SK-N-SH (cell line): ENCODE measurements around the gene RNF214. TPM values are rescaled to one million over a fixed set of nuclear protein-coding genes. Genes with fewer than 3 reads are reported as not detected.
A peak's percentile ranks its signal among the peaks of the same experiment; 100 is the strongest.

ENCODE experiments used
- CTCF ChIA-PET: fragments of 300-600, 350-600 bp; formaldehyde crosslinking; extraction: SDS; loops from one replicate; lab custom pipeline; 2021; lab: Yijun Ruan, JAX
- POLR2A ChIA-PET: fragments of 350-600 bp; sonication (Branson Sonifier 250); formaldehyde crosslinking; extraction: SDS; loops from one replicate; lab custom pipeline; 2020; ENCODE audit warnings: antibody characterized with exemption, inconsistent platforms; lab: Yijun Ruan, JAX
- DNase-seq: peaks from one replicate; pipeline ENCODE4 v3.0.0; 2012
- H2AFZ ChIP-seq: fragments of 200-600 bp; sonication (generic); 2 replicates; pipeline ENCODE4 v1.8.1; 2016; ENCODE audit warnings: antibody characterized with exemption, mild to moderate bottlenecking, low read depth
- H3F3A ChIP-seq: fragments of 200-600 bp; sonication (generic); replicated peaks from 2 replicates; pipeline ENCODE3; 2016; ENCODE audit warnings: antibody characterized with exemption, mild to moderate bottlenecking; ENCODE audit not compliant: insufficient read depth
- H3K27ac ChIP-seq, 2 experiments: fragments of 200-500 bp in 1 of 2; fragments of 200-600 bp in 1 of 2; sonication (Bioruptor generic) in 1 of 2; sonication (generic), shearing (Covaris generic) in 1 of 2; 2 replicates each; pipeline versions ENCODE4 v1.5.1 to v1.6.1; 2014 to 2016; ENCODE audit warnings: low read depth in 2 of 2, inconsistent platforms in 1 of 2, low read length in 1 of 2, mild to moderate bottlenecking in 1 of 2, mixed read lengths in 1 of 2
- H3K27me3 ChIP-seq: fragments of 200-600 bp; sonication (generic), shearing (Covaris generic); 2 replicates; pipeline ENCODE4 v1.6.1; 2016; ENCODE audit warnings: mixed run types; ENCODE audit not compliant: insufficient read depth
- H3K36me3 ChIP-seq, 2 experiments: fragments of 200-500 bp in 1 of 2; fragments of 200-600 bp in 1 of 2; sonication (Bioruptor generic) in 1 of 2; sonication (generic) in 1 of 2; replicated peaks in 1 of 2; 2 replicates each; pipeline versions ENCODE3 to v1.5.1; 2014 to 2016; ENCODE audit warnings: low read length in 1 of 2, mild to moderate bottlenecking in 1 of 2; ENCODE audit not compliant: insufficient read depth in 2 of 2, control insufficient read depth in 1 of 2
- H3K4me1 ChIP-seq, 2 experiments: fragments of 200-500 bp in 1 of 2; fragments of 200-600 bp in 1 of 2; sonication (Bioruptor generic) in 1 of 2; sonication (generic), shearing (Covaris generic) in 1 of 2; 2 replicates each; pipeline versions ENCODE4 v1.5.1 to v1.6.1; 2014 to 2016; ENCODE audit warnings: low read depth in 1 of 2, low read length in 1 of 2, mixed run types in 1 of 2; ENCODE audit not compliant: insufficient read depth in 2 of 2, control insufficient read depth in 1 of 2
- H3K4me2 ChIP-seq: fragments of 200-600 bp; sonication (generic), shearing (Covaris generic); 2 replicates; pipeline ENCODE4 v1.6.1; 2017; ENCODE audit warnings: mixed run types
- H3K4me3 ChIP-seq, 2 experiments: fragments of 200-500 bp in 1 of 2; fragments of 200-600 bp in 1 of 2; sonication (Bioruptor generic) in 1 of 2; sonication (generic), shearing (Covaris generic) in 1 of 2; 2 replicates each; pipeline versions ENCODE4 v1.5.1 to v1.8.1; 2014 to 2016; ENCODE audit warnings: low read depth in 2 of 2, inconsistent platforms in 1 of 2, low read length in 1 of 2, mild to moderate bottlenecking in 1 of 2, mixed read lengths in 1 of 2, moderate library complexity in 1 of 2
- H3K79me2 ChIP-seq: fragments of 200-600 bp; sonication (generic); 2 replicates; pipeline ENCODE4 v1.8.1; 2017; ENCODE audit warnings: mild to moderate bottlenecking; ENCODE audit not compliant: insufficient read depth
- H3K9ac ChIP-seq: fragments of 200-600 bp; sonication (generic); 2 replicates; pipeline ENCODE4 v1.6.1; 2017; ENCODE audit warnings: mixed run types
- H3K9me2 ChIP-seq: fragments of 200-600 bp; sonication (generic); 2 replicates; pipeline ENCODE4 v1.6.1; 2017; ENCODE audit warnings: mixed run types
- H3K9me3 ChIP-seq: fragments of 200-600 bp; sonication (generic); 2 replicates; pipeline ENCODE4 v1.6.1; 2017; ENCODE audit warnings: mixed run types, mild to moderate bottlenecking, moderate library complexity
- H4K20me1 ChIP-seq: fragments of 200-600 bp; sonication (generic); 2 replicates; pipeline ENCODE4 v1.6.1; 2017; ENCODE audit warnings: mild to moderate bottlenecking, mixed run types; ENCODE audit not compliant: insufficient read depth
- ELF1 ChIP-seq: IDR thresholded peaks from 2 replicates; pipeline ENCODE4 v1.4.0; 2012
- GATA2 ChIP-seq: sonication (generic); formaldehyde crosslinking; IDR thresholded peaks from 2 replicates; pipeline ENCODE4 v1.5.0; 2020; ENCODE audit warnings: mild to moderate bottlenecking, missing genetic modification reagents
- JUND ChIP-seq: IDR thresholded peaks from 2 replicates; pipeline ENCODE4 v1.4.0; 2012
- MEF2A ChIP-seq: IDR thresholded peaks from 2 replicates; pipeline ENCODE4 v1.4.0; 2012; ENCODE audit warnings: low read depth, borderline replicate concordance
- NRF1 ChIP-seq: IDR thresholded peaks from 2 replicates; pipeline ENCODE4 v1.6.1; 2012; ENCODE audit warnings: low read depth, mild to moderate bottlenecking, low read length
- RAD21 ChIP-seq: IDR thresholded peaks from 2 replicates; pipeline ENCODE4 v1.6.1; 2012; ENCODE audit warnings: mild to moderate bottlenecking, low read length
- SIN3A ChIP-seq: IDR thresholded peaks from 2 replicates; pipeline ENCODE4 v1.6.1; 2012; ENCODE audit warnings: low read depth, mild to moderate bottlenecking, low read length, moderate library complexity, borderline replicate concordance
- TAF1 ChIP-seq: IDR thresholded peaks from 2 replicates; pipeline ENCODE4 v1.6.1; 2012; ENCODE audit warnings: low read depth, mild to moderate bottlenecking, low read length, moderate library complexity, borderline replicate concordance
- WGBS: methylation state at CpG from one replicate; pipeline ENCODE4 v1.1.6; 2017; ENCODE audit warnings: low lambda C conversion rate; 5-methylcytosine and 5-hydroxymethylcytosine counted together
- polyA plus RNA-seq, 3 experiments: library from polyadenylated mRNA; depleted of rRNA; stranded (reverse); fragments of >200 nt; gene quantifications; 2 replicates each; pipeline ENCODE4 v1.2.3, GENCODE V29; 2012
- TF ChIP-seq, protein P1 (sequence below): fragments of 200-600 bp; sonication (generic); IDR thresholded peaks from 2 replicates; pipeline ENCODE4 v1.6.1; 2017; ENCODE audit warnings: antibody characterized with exemption, mild to moderate bottlenecking, moderate library complexity
- TF ChIP-seq, protein P2 (sequence below): IDR thresholded peaks from 2 replicates; pipeline ENCODE4 v1.4.0; 2012; ENCODE audit warnings: low read depth, borderline replicate concordance
- TF ChIP-seq, protein P3 (sequence below): IDR thresholded peaks from 2 replicates; pipeline ENCODE4 v1.4.0; 2012; ENCODE audit warnings: low read depth, borderline replicate concordance
- TF ChIP-seq, protein P4 (sequence below): IDR thresholded peaks from 2 replicates; pipeline ENCODE4 v1.6.1; 2012; ENCODE audit warnings: mild to moderate bottlenecking, low read depth, low read length, moderate library complexity

RNF214 gene
- polyA plus RNA-seq, 1 of the 3 experiments (the other 2 are of a cell fraction): 15.4 TPM

DNA sequence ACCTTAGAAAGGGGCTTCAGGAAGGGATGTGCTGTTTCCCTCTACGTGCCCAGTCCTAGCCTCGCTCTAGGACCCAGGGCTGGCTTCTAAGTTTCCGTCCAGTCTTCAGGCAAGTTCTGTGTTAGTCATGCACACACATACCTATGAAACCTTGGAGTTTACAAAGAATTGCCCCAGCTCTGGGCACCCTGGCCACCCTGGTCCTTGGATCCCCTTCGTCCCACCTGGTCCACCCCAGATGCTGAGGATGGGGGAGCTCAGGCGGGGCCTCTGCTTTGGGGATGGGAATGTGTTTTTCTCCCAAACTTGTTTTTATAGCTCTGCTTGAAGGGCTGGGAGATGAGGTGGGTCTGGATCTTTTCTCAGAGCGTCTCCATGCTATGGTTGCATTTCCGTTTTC, 35.5 kb upstream of the RNF214 start (continued):
- no peak for TF ChIP-seq GATA2 (CRISPR knock-in tag)
- TF ChIP-seq, all 33 proteins: peak for 0

DNA sequence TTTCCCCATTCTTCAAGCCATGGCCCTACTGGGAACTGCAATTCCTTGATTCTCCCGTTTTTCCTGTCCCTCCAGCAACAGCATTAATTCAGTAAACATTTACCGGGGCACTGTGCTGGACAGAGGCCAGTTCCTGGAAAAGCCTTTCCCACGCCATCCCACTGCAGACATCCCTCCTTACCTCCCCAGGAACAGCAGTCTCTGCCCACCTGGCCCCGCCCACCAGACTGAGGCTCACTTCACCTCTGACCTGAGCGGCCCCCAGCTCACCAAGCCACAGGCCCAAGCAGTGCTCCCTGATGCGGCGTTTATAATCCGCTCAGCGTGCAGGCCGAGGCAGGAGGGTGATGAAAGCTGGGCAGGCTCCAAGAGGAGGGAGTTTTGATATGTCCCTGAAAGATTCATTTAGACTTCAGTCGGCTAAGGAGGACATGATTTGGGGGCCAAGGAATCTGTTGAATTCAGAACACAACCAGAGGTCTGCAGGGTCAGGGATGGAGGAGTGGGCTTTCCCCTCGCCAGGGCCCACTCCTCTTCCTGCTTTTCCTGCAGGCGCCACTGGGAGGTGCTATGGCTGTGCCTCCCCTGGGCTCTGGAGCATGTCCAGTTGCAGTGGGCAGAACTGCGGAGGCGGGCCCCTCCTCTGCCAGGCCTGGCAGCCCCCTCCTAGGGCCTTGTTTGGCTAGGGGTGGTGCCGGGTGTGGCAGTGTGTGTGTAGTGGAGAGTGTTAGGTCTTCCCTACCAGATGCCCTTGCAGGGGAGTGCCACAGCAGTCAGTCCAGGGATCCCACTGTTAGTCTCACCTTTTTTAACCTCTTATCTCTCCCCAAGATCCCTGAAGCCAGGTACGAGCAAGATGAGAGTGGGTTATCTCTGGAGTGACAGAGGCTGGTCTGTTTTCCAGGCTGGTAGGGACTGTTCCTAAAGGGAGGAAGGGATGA, 34.7 kb upstream of the RNF214 start:
- H3K79me2 ChIP-seq: peaks cover 55% of the 10 kb centered on the region
- peaks cover 11% of the 10 kb centered on the region; the same call in 1 of the 2 replicates for H4K20me1 ChIP-seq
- peak overlapping the region; percentile 77 for H3K4me2 ChIP-seq
- H2AFZ ChIP-seq: no peak overlapping the region
- H3K4me3 ChIP-seq: peak overlapping the region in 1 of 2 experiments; percentile 51; a peak in 1 of 4 replicates
- no peaks in the 10 kb centered on the region for H3K9me3 ChIP-seq
- peaks cover 8% of the 10 kb centered on the region for H3F3A ChIP-seq
- CTCF ChIA-PET: interaction anchor here (0.7 to 2.0 kb wide), 6 partner anchors 12 to 75 kb away, joined by 3 to 6 read pairs (median 3); no protein-coding TSS in a partner anchor
- H3K27ac ChIP-seq: peak overlapping the region in 1 of 2 experiments; percentile 75; a peak in 3 of 4 replicates
- no peaks in the 10 kb centered on the region for H3K27me3 ChIP-seq
- TF ChIP-seq, protein P1, sequence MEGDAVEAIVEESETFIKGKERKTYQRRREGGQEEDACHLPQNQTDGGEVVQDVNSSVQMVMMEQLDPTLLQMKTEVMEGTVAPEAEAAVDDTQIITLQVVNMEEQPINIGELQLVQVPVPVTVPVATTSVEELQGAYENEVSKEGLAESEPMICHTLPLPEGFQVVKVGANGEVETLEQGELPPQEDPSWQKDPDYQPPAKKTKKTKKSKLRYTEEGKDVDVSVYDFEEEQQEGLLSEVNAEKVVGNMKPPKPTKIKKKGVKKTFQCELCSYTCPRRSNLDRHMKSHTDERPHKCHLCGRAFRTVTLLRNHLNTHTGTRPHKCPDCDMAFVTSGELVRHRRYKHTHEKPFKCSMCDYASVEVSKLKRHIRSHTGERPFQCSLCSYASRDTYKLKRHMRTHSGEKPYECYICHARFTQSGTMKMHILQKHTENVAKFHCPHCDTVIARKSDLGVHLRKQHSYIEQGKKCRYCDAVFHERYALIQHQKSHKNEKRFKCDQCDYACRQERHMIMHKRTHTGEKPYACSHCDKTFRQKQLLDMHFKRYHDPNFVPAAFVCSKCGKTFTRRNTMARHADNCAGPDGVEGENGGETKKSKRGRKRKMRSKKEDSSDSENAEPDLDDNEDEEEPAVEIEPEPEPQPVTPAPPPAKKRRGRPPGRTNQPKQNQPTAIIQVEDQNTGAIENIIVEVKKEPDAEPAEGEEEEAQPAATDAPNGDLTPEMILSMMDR: peak; percentile 49
- TF ChIP-seq, protein P2, sequence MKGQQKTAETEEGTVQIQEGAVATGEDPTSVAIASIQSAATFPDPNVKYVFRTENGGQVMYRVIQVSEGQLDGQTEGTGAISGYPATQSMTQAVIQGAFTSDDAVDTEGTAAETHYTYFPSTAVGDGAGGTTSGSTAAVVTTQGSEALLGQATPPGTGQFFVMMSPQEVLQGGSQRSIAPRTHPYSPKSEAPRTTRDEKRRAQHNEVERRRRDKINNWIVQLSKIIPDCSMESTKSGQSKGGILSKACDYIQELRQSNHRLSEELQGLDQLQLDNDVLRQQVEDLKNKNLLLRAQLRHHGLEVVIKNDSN: no peak
- peak; percentile 77 for DNase-seq
- H3K9me2 ChIP-seq: no peaks in the 10 kb centered on the region
- H3K36me3 ChIP-seq: peaks cover 0 to 4% of the 10 kb centered on the region in 2 experiments
- peaks cover 9 to 13% of the 10 kb centered on the region in 2 experiments; a peak in 3 of 4 replicates for H3K4me1 ChIP-seq
- POLR2A ChIA-PET: interaction anchor here (0.6 to 1.1 kb wide), 3 partner anchors 17 to 24 kb away, joined by 3 to 4 read pairs (median 3); partner anchors contain the start of gene SIDT2
- H3K9ac ChIP-seq: peak overlapping the region; percentile 64
- WGBS: 93% methylated on average over 14 of the region's 17 CpGs

DNA sequence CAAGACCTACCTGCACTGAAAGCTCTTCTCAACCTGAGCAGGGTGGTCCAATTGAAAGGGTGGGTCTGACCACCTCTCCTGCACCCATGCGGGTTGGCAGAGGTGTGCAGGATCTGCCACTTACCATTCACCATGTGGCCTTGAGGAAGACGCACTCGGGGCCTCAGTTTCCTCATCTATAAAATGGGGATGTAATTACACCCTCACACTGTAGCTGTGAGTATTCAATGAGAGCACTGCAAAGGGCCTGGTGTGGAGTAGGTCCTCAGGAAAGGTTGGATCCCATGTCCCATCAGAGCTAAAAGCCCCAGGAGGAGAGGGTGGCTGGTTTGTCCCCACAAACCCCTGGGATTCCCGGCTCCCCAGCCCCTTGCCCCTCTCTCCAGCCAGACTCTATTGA, 33.9 kb upstream of the RNF214 start:
- no peak for DNase-seq
- H3K9me2 ChIP-seq: no peaks in the 10 kb centered on the region
- H3K36me3 ChIP-seq: peaks cover 0 to 4% of the 10 kb centered on the region in 2 experiments
- peak overlapping the region; percentile 43 to 51; a peak in 3 of 4 replicates for H3K4me3 ChIP-seq
- peaks cover 9 to 13% of the 10 kb centered on the region in 2 experiments; a peak in 3 of 4 replicates for H3K4me1 ChIP-seq
- ChIA-PET CTCF (interaction anchor here (1.0 to 1.2 kb wide), 4 partner anchors 13 to 19 kb away, joined by 3 to 4 read pairs (median 3); no protein-coding TSS in a partner anchor), POLR2A (no interaction called here)
- H3K79me2 ChIP-seq: peaks cover 62% of the 10 kb centered on the region
- peaks cover 10% of the 10 kb centered on the region for H3F3A ChIP-seq
- peak overlapping the region; percentile 77 for H3K4me2 ChIP-seq
- 0 out of 2 replicates have a peak overlapping the region, but pooled peaks have one; percentile 50 for H2AFZ ChIP-seq
- whole genome bisulfite sequencing: 89% methylated on average over 3 of the region's 4 CpGs
- H4K20me1 ChIP-seq: peaks cover 19% of the 10 kb centered on the region; the same call in 1 of the 2 replicates
- no peaks in the 10 kb centered on the region for H3K9me3 ChIP-seq
- peak overlapping the region; percentile 64 for H3K9ac ChIP-seq
- H3K27ac ChIP-seq: peak overlapping the region; percentile 58 to 75
- no peaks in the 10 kb centered on the region for H3K27me3 ChIP-seq
- TF ChIP-seq TAF1 (no peak), JUND (no peak), NRF1 (no peak), SIN3A (no peak), MEF2A (no peak), ELF1 (no peak), RAD21 (no peak)
- TF ChIP-seq, protein P3, sequence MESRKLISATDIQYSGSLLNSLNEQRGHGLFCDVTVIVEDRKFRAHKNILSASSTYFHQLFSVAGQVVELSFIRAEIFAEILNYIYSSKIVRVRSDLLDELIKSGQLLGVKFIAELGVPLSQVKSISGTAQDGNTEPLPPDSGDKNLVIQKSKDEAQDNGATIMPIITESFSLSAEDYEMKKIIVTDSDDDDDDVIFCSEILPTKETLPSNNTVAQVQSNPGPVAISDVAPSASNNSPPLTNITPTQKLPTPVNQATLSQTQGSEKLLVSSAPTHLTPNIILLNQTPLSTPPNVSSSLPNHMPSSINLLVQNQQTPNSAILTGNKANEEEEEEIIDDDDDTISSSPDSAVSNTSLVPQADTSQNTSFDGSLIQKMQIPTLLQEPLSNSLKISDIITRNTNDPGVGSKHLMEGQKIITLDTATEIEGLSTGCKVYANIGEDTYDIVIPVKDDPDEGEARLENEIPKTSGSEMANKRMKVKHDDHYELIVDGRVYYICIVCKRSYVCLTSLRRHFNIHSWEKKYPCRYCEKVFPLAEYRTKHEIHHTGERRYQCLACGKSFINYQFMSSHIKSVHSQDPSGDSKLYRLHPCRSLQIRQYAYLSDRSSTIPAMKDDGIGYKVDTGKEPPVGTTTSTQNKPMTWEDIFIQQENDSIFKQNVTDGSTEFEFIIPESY: no peak
- TF ChIP-seq, protein P4, sequence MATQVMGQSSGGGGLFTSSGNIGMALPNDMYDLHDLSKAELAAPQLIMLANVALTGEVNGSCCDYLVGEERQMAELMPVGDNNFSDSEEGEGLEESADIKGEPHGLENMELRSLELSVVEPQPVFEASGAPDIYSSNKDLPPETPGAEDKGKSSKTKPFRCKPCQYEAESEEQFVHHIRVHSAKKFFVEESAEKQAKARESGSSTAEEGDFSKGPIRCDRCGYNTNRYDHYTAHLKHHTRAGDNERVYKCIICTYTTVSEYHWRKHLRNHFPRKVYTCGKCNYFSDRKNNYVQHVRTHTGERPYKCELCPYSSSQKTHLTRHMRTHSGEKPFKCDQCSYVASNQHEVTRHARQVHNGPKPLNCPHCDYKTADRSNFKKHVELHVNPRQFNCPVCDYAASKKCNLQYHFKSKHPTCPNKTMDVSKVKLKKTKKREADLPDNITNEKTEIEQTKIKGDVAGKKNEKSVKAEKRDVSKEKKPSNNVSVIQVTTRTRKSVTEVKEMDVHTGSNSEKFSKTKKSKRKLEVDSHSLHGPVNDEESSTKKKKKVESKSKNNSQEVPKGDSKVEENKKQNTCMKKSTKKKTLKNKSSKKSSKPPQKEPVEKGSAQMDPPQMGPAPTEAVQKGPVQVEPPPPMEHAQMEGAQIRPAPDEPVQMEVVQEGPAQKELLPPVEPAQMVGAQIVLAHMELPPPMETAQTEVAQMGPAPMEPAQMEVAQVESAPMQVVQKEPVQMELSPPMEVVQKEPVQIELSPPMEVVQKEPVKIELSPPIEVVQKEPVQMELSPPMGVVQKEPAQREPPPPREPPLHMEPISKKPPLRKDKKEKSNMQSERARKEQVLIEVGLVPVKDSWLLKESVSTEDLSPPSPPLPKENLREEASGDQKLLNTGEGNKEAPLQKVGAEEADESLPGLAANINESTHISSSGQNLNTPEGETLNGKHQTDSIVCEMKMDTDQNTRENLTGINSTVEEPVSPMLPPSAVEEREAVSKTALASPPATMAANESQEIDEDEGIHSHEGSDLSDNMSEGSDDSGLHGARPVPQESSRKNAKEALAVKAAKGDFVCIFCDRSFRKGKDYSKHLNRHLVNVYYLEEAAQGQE: no peak
- TF ChIP-seq, protein P2: no peak
